Right renal pelvis (tissue), 4 donors: Measurements from ENCODE around the gene CGNL1. TPM values are rescaled to one million over a fixed set of nuclear protein-coding genes. Genes with fewer than 3 reads are reported as not detected.

Experiments
- DNase-seq, 4 donors: peaks; one replicate each; pipeline ENCODE4 v3.0.0-alpha.2; 2013; ENCODE audit warnings: low read depth in 4 of 4, low spot score in 3 of 4, missing footprints in 1 of 4
- polyA plus RNA-seq, 4 donors: library from polyadenylated mRNA; unstranded; fragments of 120-200 nt; gene quantifications; one replicate each; pipeline ENCODE4 v1.2.1, GENCODE V29; 2013; ENCODE audit not compliant: insufficient read length in 4 of 4

The CGNL1 gene
- polyA plus RNA-seq, 4 donors, result 57.5 to 67.3 (median 63.9) TPM

- no peak for DNase-seq
Measured at GRCh38 chr15:57586661-57587424, 210.5 kb downstream of the CGNL1 start.

- no peak for DNase-seq
Measured at GRCh38 chr15:57589281-57589680, 213.0 kb downstream of the CGNL1 start.

- DNase-seq, result no peak
Measured at GRCh38 chr15:57589754-57590153, 213.4 kb downstream of the CGNL1 start.

- no peak for DNase-seq
Measured at GRCh38 chr15:57591237-57591821, 215.0 kb downstream of the CGNL1 start.

GRCh38 chr15:57591822-57592367 is 215.6 kb downstream of the CGNL1 start, which contains the start of gene MYZAP:
TSS of gene MYZAP (plus strand) at chr15:57591904. CDS start at chr15:57592035, 131 bp downstream.
- no peak for DNase-seq

- no peak for DNase-seq
Measured at GRCh38 chr15:57592426-57592825, 216.1 kb downstream of the CGNL1 start.

GRCh38 chr15:57592836-57593420 is 216.6 kb downstream of the CGNL1 start:
- DNase-seq, result no peak

GRCh38 chr15:57594479-57594878 is 218.2 kb downstream of the CGNL1 start:
- DNase-seq, result no peak

GRCh38 chr15:57595011-57595866 is 218.9 kb downstream of the CGNL1 start:
- DNase-seq, result no peak

GRCh38 chr15:57596301-57596855 is 220.1 kb downstream of the CGNL1 start:
- DNase-seq, result no peak

GRCh38 chr15:57596978-57597377 is 220.7 kb downstream of the CGNL1 start:
- DNase-seq, result no peak

GRCh38 chr15:57597431-57597830 is 221.1 kb downstream of the CGNL1 start:
- DNase-seq, result no peak

- DNase-seq, result no peak
Measured at GRCh38 chr15:57598346-57598745, 222.0 kb downstream of the CGNL1 start.

GRCh38 chr15:57599296-57599810 is 223.0 kb downstream of the CGNL1 start:
- DNase-seq, result no peak

GRCh38 chr15:57600197-57600596 is 223.9 kb downstream of the CGNL1 start:
- DNase-seq, result no peak

Other genes starting within 250 kb of the CGNL1 start
- gene MYZAP, start 215.4 kb downstream of the CGNL1 start, polyA plus RNA-seq, result 1 to 10 TPM; 7.2 to 9.7 (median 9.0) TPM